Neuronal stem cell (in vitro differentiated cells): Measurements from ENCODE around the gene ZBED2.

ENCODE experiments used
- DNase-seq: peaks from one replicate; pipeline ENCODE4 v3.0.0-alpha.2; 2013; ENCODE audit warnings: low spot score
- H2AFZ ChIP-seq: one replicate; pipeline ENCODE4 v1.6.1; 2013; ENCODE audit warnings: mild to moderate bottlenecking, low read length, inconsistent platforms
- H2AK5ac ChIP-seq: 2 replicates; pipeline ENCODE4 v1.6.1; 2013; ENCODE audit warnings: low read depth, mild to moderate bottlenecking, inconsistent platforms, low read length, moderate library complexity, mixed read lengths
- H2BK120ac ChIP-seq: 2 replicates; pipeline ENCODE4 v1.6.1; 2013; ENCODE audit warnings: low read depth, mild to moderate bottlenecking, inconsistent platforms, low read length, moderate library complexity, mixed read lengths
- H2BK12ac ChIP-seq: one replicate; pipeline ENCODE4 v1.6.1; 2013; ENCODE audit warnings: low read length, inconsistent platforms
- H2BK15ac ChIP-seq: 2 replicates; pipeline ENCODE4 v1.6.1; 2013; ENCODE audit warnings: mild to moderate bottlenecking, low read length, inconsistent platforms, mixed read lengths
- H2BK5ac ChIP-seq: one replicate; pipeline ENCODE4 v1.6.1; 2013; ENCODE audit warnings: inconsistent platforms, mild to moderate bottlenecking, low read length, moderate library complexity
- H3K14ac ChIP-seq: one replicate; pipeline ENCODE4 v1.6.1; 2013; ENCODE audit warnings: low read length, inconsistent platforms
- H3K18ac ChIP-seq: 2 replicates; pipeline ENCODE4 v1.6.1; 2013; ENCODE audit warnings: low read length, inconsistent platforms
- H3K23ac ChIP-seq: 2 replicates; pipeline ENCODE4 v1.6.1; 2013; ENCODE audit warnings: low read depth, mild to moderate bottlenecking, mixed read lengths, low read length, inconsistent platforms; ENCODE audit not compliant: poor library complexity
- H3K27ac ChIP-seq: replicated peaks from 3 replicates; pipeline ENCODE4 v1.5.1; 2013; ENCODE audit warnings: low read length, inconsistent platforms
- H3K27me3 ChIP-seq, 3 experiments: 2 replicates each; pipeline ENCODE4 v1.6.1; 2013; ENCODE audit warnings: low read length in 3 of 3, mild to moderate bottlenecking in 2 of 3, inconsistent platforms in 1 of 3, low read depth in 1 of 3, mixed read lengths in 1 of 3, moderate library complexity in 1 of 3; ENCODE audit not compliant: control insufficient read depth in 3 of 3, insufficient read depth in 3 of 3
- H3K36me3 ChIP-seq, 2 donors: replicated peaks in 1 of 2; 2 replicates each; pipeline ENCODE4 v1.6.1; 2013; ENCODE audit warnings: low read length in 2 of 2; ENCODE audit not compliant: control insufficient read depth in 2 of 2, insufficient read depth in 2 of 2
- H3K4ac ChIP-seq: 2 replicates; pipeline ENCODE4 v1.6.1; 2013; ENCODE audit warnings: inconsistent platforms, mild to moderate bottlenecking, low read length, moderate library complexity
- H3K4me1 ChIP-seq, 2 donors: 1 replicate in 1 of 2; 2 replicates in 1 of 2; pipeline ENCODE4 v1.6.1; 2013; ENCODE audit warnings: low read length in 2 of 2, low read depth in 1 of 2; ENCODE audit not compliant: control insufficient read depth in 2 of 2, insufficient read depth in 1 of 2
- H3K4me2 ChIP-seq: one replicate; pipeline ENCODE4 v1.6.1; 2013; ENCODE audit warnings: mild to moderate bottlenecking, low read length, inconsistent platforms; ENCODE audit not compliant: insufficient read depth, poor library complexity, severe bottlenecking
- H3K4me3 ChIP-seq, 2 donors: 2 replicates each; pipeline ENCODE4 v1.5.1; 2013; ENCODE audit warnings: low read length in 2 of 2, mild to moderate bottlenecking in 2 of 2, inconsistent platforms in 1 of 2, moderate library complexity in 1 of 2
- H3K79me1 ChIP-seq: one replicate; pipeline ENCODE4 v1.6.1; 2013; ENCODE audit warnings: low read depth, mild to moderate bottlenecking, inconsistent platforms, low read length, moderate library complexity
- H3K9ac ChIP-seq: one replicate; pipeline ENCODE4 v1.6.1; 2013; ENCODE audit warnings: mild to moderate bottlenecking, low read depth, low read length, inconsistent platforms; ENCODE audit not compliant: poor library complexity
- H3K9me3 ChIP-seq, 2 donors: replicated peaks in 1 of 2; 2 replicates each; pipeline versions ENCODE3 to v1.6.1; 2013; ENCODE audit warnings: low read length in 2 of 2, mild to moderate bottlenecking in 2 of 2, inconsistent platforms in 1 of 2, low read depth in 1 of 2, mixed read lengths in 1 of 2, moderate library complexity in 1 of 2; ENCODE audit not compliant: control insufficient read depth in 2 of 2, insufficient read depth in 1 of 2
- H4K8ac ChIP-seq: one replicate; pipeline ENCODE4 v1.6.1; 2013; ENCODE audit warnings: low read depth, mild to moderate bottlenecking, inconsistent platforms, low read length, moderate library complexity
- H4K91ac ChIP-seq: one replicate; pipeline ENCODE4 v1.6.1; 2013; ENCODE audit warnings: low read length, low read depth, mild to moderate bottlenecking, inconsistent platforms; ENCODE audit not compliant: poor library complexity
- WGBS, 2 donors: extraction: QIAGEN DNeasy Blood & Tissue Kit; methylation state at CpG; one replicate each; pipeline ENCODE4 v1.1.7; 2013; ENCODE audit warnings: missing lambda C conversion rate in 2 of 2, mixed read lengths in 1 of 2; ENCODE audit not compliant: insufficient read length in 2 of 2, insufficient replicate concordance in 1 of 2; ENCODE audit errors: extremely low coverage in 2 of 2; 5-methylcytosine and 5-hydroxymethylcytosine counted together

Gene ZBED2

DNA sequence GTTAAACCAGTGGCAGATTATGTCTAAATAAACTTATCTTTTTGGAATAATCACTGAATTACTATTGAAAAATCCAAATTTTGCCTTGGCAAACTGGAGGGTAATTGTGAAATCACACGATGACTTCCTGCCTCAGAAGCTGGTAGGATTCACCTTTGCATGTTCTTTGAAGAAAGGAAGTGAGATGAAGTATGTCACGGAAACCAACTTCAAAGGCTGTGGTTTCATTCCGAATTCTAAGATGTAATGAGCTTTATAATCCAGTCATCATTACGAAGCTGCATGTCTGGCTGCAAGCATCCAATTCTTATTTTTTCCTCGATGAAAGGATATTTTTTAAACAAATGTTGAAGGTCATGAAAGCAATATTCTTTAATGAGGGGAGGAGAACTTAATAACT lies 15.0 kb upstream of the ZBED2 start:
- no peak for DNase-seq
- no peak overlapping the region for H3K27ac ChIP-seq

DNA sequence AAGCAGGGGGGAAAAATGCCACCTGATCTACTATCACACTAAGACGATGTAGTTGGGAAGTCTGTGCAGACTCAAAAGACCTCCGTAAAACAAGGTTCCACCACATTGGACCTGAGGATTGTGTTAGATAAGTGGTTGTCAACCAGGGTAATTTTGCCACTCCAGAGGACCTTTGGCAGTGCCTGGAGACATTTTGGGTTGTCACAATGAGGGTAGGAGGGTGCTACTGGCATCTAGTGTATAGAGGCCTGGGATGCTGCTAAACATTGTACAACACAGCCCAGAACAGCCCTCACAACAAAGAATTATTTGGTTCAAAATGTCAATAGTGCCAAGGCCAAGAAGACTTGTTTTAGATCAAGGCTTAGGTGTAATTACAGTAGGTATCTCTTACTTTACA lies 14.6 kb upstream of the ZBED2 start:
- no peak overlapping the region for H3K4ac ChIP-seq
- H2BK12ac ChIP-seq: no peak overlapping the region
- H2AFZ ChIP-seq: no peak overlapping the region
- no peak overlapping the region for H3K4me3 ChIP-seq
- no peak overlapping the region for H3K23ac ChIP-seq
- H3K27me3 ChIP-seq: no peaks in the 10 kb centered on the region
- no peaks in the 10 kb centered on the region for H3K4me1 ChIP-seq
- H3K18ac ChIP-seq: no peak overlapping the region
- WGBS, 2 donors: no CpG with 5 or more reads among the region's 2 CpGs
- no peak overlapping the region for H3K4me2 ChIP-seq
- H3K9me3 ChIP-seq: no peaks in the 10 kb centered on the region
- no peak overlapping the region for H4K8ac ChIP-seq
- H2BK5ac ChIP-seq: no peak overlapping the region
- H2BK15ac ChIP-seq: no peak overlapping the region
- no peak for DNase-seq
- H3K27ac ChIP-seq: no peak overlapping the region
- H3K14ac ChIP-seq: no peak overlapping the region
- H2AK5ac ChIP-seq: no peak overlapping the region
- H3K36me3 ChIP-seq: no peaks in the 10 kb centered on the region
- H4K91ac ChIP-seq: no peak overlapping the region
- H3K9ac ChIP-seq: no peak overlapping the region
- H2BK120ac ChIP-seq: no peak overlapping the region
- H3K79me1 ChIP-seq: no peaks in the 10 kb centered on the region

More for the DNA sequence above, 15.0 kb upstream of the ZBED2 start:
- Histone ChIP-seq H3K27me3 (no peaks in the 10 kb centered on the region), H3K18ac (no peak overlapping the region), H3K9me3 (no peaks in the 10 kb centered on the region), H2BK15ac (no peak overlapping the region), H3K9ac (no peak overlapping the region), H3K79me1 (no peaks in the 10 kb centered on the region), H3K4me3 (no peak overlapping the region), H3K36me3 (no peaks in the 10 kb centered on the region), H2BK120ac (no peak overlapping the region), H4K91ac (no peak overlapping the region), H3K4me1 (no peaks in the 10 kb centered on the region), H2BK12ac (no peak overlapping the region), H2BK5ac (no peak overlapping the region), H2AK5ac (no peak overlapping the region), H3K4ac (no peak overlapping the region), H3K23ac (no peak overlapping the region), H3K4me2 (no peak overlapping the region), H2AFZ (no peak overlapping the region), H3K14ac (no peak overlapping the region), H4K8ac (no peak overlapping the region)
- WGBS, 2 donors: no CpG with 5 or more reads among the region's 5 CpGs

- Histone ChIP-seq H3K27ac (no peak overlapping the region), H3K4ac (no peak overlapping the region), H3K23ac (no peak overlapping the region), H3K14ac (no peak overlapping the region), H3K4me2 (no peak overlapping the region), H3K9ac (no peak overlapping the region), H2BK120ac (no peak overlapping the region), H3K4me3 (no peak overlapping the region), H2BK15ac (no peak overlapping the region), H2BK5ac (no peak overlapping the region), H3K9me3 (no peaks in the 10 kb centered on the region), H3K79me1 (no peaks in the 10 kb centered on the region), H4K8ac (no peak overlapping the region), H2BK12ac (no peak overlapping the region), H2AFZ (no peak overlapping the region), H3K36me3 (no peaks in the 10 kb centered on the region), H3K27me3 (no peaks in the 10 kb centered on the region), H2AK5ac (no peak overlapping the region), H4K91ac (no peak overlapping the region), H3K4me1 (no peaks in the 10 kb centered on the region), H3K18ac (no peak overlapping the region)
- no peak for DNase-seq
- WGBS, 2 donors: no CpG with 5 or more reads among the region's 2 CpGs
These were observed 13.2 kb upstream of the ZBED2 start for GRCh38 chr3:111608383-111608782.

DNA sequence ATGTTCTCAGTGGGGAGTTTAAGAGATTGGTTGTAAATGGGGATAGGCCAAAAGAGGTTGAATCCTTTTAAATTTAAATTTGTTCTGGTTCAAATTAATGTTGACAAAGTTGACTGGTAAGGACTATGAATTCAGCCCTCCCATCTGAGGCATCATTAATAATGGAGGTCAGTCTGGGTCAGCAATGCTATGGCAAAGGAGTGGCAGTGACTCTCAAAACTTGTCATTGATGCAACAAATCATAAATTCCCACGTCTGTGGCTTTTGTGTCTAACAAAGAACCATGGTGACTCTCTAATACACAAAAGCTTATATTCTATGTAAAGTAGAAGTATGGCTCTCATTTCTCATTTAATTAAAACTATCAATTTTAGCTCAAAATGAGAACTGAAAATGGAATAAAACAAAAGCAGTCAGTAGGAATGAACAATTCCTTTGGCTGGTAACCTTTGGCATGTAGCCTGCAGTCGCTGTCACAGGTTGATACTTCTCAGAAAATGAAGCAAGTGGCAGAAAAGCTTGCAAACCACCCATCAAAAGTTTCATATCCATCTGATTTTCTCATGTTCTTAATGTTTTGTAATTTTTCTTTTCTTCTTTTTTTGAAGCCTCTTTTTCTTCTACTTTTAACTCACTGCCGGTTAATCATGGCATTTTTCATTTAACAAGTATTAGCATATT lies 12.2 kb upstream of the ZBED2 start:
- H3K36me3 ChIP-seq: no peaks in the 10 kb centered on the region
- no peak overlapping the region for H3K4ac ChIP-seq
- H2BK120ac ChIP-seq: no peak overlapping the region
- H2BK12ac ChIP-seq: no peak overlapping the region
- no peaks in the 10 kb centered on the region for H3K27me3 ChIP-seq
- no peak overlapping the region for H2AK5ac ChIP-seq
- H3K4me1 ChIP-seq: no peaks in the 10 kb centered on the region
- no peak overlapping the region for H3K18ac ChIP-seq
- no peak overlapping the region for H3K4me2 ChIP-seq
- no peak overlapping the region for H4K8ac ChIP-seq
- no peak overlapping the region for H2AFZ ChIP-seq
- H3K4me3 ChIP-seq: no peak overlapping the region
- H3K9me3 ChIP-seq: no peaks in the 10 kb centered on the region
- no peak overlapping the region for H2BK5ac ChIP-seq
- H3K79me1 ChIP-seq: no peaks in the 10 kb centered on the region
- DNase-seq: no peak
- no peak overlapping the region for H4K91ac ChIP-seq
- H3K27ac ChIP-seq: no peak overlapping the region
- no CpG with 5 or more reads among the region's 3 CpGs for WGBS, 2 donors
- H2BK15ac ChIP-seq: no peak overlapping the region
- H3K23ac ChIP-seq: no peak overlapping the region
- no peak overlapping the region for H3K9ac ChIP-seq
- H3K14ac ChIP-seq: no peak overlapping the region
